Measurements from ENCODE around the gene APH1A.
"Not testable (repeated sequence)": the region's sequence is repeated elsewhere in the genome, so short reads cannot be mapped to it uniquely, and the experiment has no call there.

DNA sequence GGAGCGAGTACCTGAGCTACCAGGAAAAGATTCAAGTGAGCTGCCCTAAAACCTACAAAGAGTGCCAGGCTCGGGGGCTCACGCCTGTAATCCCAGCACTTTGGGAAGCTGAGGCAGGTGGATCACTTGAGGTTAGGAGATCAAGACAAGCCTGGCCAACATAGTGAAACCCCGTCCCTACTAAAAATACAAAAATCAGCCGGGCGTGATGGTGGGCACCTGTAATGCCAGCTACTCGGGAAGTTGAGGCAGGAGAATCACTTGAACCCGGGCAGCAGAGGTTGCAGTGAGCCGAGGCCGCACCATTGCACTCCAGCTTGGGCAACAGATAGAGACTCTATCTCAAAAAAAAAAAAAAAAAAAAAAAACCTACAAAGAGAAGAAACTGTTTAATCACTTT, 35.9 kb downstream of the APH1A start:
- not testable (repeated sequence) for TF ChIP-seq CTCF (IDR thresholded peaks at IDR 0.05; ENCODE audit: low read depth, low read length); EZH2phosphoT487 (IDR thresholded peaks at IDR 0.05; ENCODE audit: low read depth)
